Tibial artery (tissue), 4 donors: ENCODE measurements around the gene SUSD6.

Experiments
- DNase-seq, 2 donors: peaks; one replicate each; pipeline ENCODE4 v3.0.0-alpha.2; 2019
- H3K27ac ChIP-seq, 2 donors: fragments of 200-600 bp; sonication (generic) in 1 of 2; 1 replicate in 1 of 2; 2 replicates in 1 of 2; pipeline ENCODE4 v1.5.1; 2018 to 2019; ENCODE audit warnings: mild to moderate bottlenecking in 1 of 2
- H3K27me3 ChIP-seq, 2 donors: fragments of 200-600 bp; sonication (generic) in 1 of 2; one replicate each; pipeline versions ENCODE4 v1.5.1 to v1.6.0; 2016 to 2019
- H3K36me3 ChIP-seq, 3 donors: fragments of 200-600 bp; sonication (generic) in 2 of 3; one replicate each; pipeline ENCODE4 v1.5.1; 2016 to 2019; ENCODE audit warnings: mild to moderate bottlenecking in 2 of 3
- H3K4me1 ChIP-seq, 4 donors: fragments of 200-600 bp; sonication (generic) in 2 of 4; 1 replicate in 3 of 4; 2 replicates in 1 of 4; pipeline ENCODE4 v1.5.1; 2016 to 2019
- H3K4me3 ChIP-seq, 2 donors: fragments of 200-600 bp; sonication (generic) in 1 of 2; 1 replicate in 1 of 2; 2 replicates in 1 of 2; pipeline ENCODE4 v1.5.1; 2018 to 2019; ENCODE audit warnings: mild to moderate bottlenecking in 2 of 2
- H3K9me3 ChIP-seq, 3 donors: fragments of 200-600 bp; sonication (generic) in 1 of 3; one replicate each; pipeline ENCODE4 v1.5.1; 2016 to 2019
- CTCF ChIP-seq, 2 experiments: fragments of 200-600 bp in 1 of 2; fragments of 450-650 bp in 1 of 2; IDR thresholded peaks; one replicate each; pipeline ENCODE4 v1.5.1; 2017 to 2019; ENCODE audit warnings: antibody characterized with exemption in 2 of 2, mild to moderate bottlenecking in 1 of 2, moderate library complexity in 1 of 2
- intact Hi-C: fragments of 100-400 bp; cut with DNase I; formaldehyde crosslinking; loops from one replicate; pipeline ENCODE4 v1.15.0; 2023; ENCODE audit warnings: low total_unique reads

SUSD6 gene

GRCh38 chr14:69688299-69688649 lies 76.9 kb downstream of the SUSD6 start:
- intact Hi-C loops = no loop called here
- Histone ChIP-seq H3K4me3 (no peak overlapping the region), H3K4me1 (peaks cover 0 to 47% (median 37%) of the 10 kb centered on the region in 4 donors), H3K27me3 (no peaks in the 10 kb centered on the region), H3K27ac (no peak overlapping the region), H3K9me3 (no peaks in the 10 kb centered on the region), H3K36me3 (no peaks in the 10 kb centered on the region)
- no peak for DNase-seq
- no peak for TF ChIP-seq CTCF (IDR thresholded peaks at IDR 0.05)

GRCh38 chr14:69690042-69690441 lies 78.6 kb downstream of the SUSD6 start:
- Histone ChIP-seq H3K27ac (no peak overlapping the region), H3K4me3 (no peak overlapping the region), H3K4me1 (peaks cover 0 to 46% (median 28%) of the 10 kb centered on the region in 4 donors), H3K9me3 (no peaks in the 10 kb centered on the region), H3K36me3 (no peaks in the 10 kb centered on the region), H3K27me3 (no peaks in the 10 kb centered on the region)
- TF ChIP-seq CTCF (IDR thresholded peaks at IDR 0.05) = no peak
- intact Hi-C loops = no loop called here
- no peak for DNase-seq

GRCh38 chr14:69692594-69692993 lies 81.2 kb downstream of the SUSD6 start:
- Histone ChIP-seq H3K9me3 (no peaks in the 10 kb centered on the region), H3K27ac (no peak overlapping the region), H3K4me3 (no peak overlapping the region), H3K36me3 (no peaks in the 10 kb centered on the region), H3K4me1 (peaks cover 3 to 50% (median 31%) of the 10 kb centered on the region in 4 donors), H3K27me3 (no peaks in the 10 kb centered on the region)
- intact Hi-C loops = no loop called here
- no peak for DNase-seq
- no peak for TF ChIP-seq CTCF (IDR thresholded peaks at IDR 0.05)

- no peaks in the 10 kb centered on the region for H3K36me3 ChIP-seq
- no peak for DNase-seq
- TF ChIP-seq CTCF (IDR thresholded peaks at IDR 0.05) = no peak
- H3K4me1 ChIP-seq = peaks cover 3 to 52% (median 32%) of the 10 kb centered on the region in 4 donors
- H3K4me3 ChIP-seq = no peak overlapping the region
- no peaks in the 10 kb centered on the region for H3K9me3 ChIP-seq
- intact Hi-C loops = no loop called here
- no peak overlapping the region for H3K27ac ChIP-seq
- no peaks in the 10 kb centered on the region for H3K27me3 ChIP-seq
These were observed 81.7 kb downstream of the SUSD6 start for GRCh38 chr14:69693145-69693544.

GRCh38 chr14:69693801-69694729 lies 82.7 kb downstream of the SUSD6 start:
- DNase-seq = no peak
- intact Hi-C loops = no loop called here
- no peak for TF ChIP-seq CTCF (IDR thresholded peaks at IDR 0.05)
- Histone ChIP-seq H3K36me3 (no peaks in the 10 kb centered on the region), H3K9me3 (no peaks in the 10 kb centered on the region), H3K4me3 (no peak overlapping the region), H3K4me1 (peaks cover 3 to 58% (median 40%) of the 10 kb centered on the region in 4 donors), H3K27ac (no peak overlapping the region), H3K27me3 (no peaks in the 10 kb centered on the region)
